ENCODE measurements around the gene TUBGCP3.
"Not testable (repeated sequence)": the region's sequence is repeated elsewhere in the genome, so short reads cannot be mapped to it uniquely, and the experiment has no call there.

TUBGCP3 gene

DNA sequence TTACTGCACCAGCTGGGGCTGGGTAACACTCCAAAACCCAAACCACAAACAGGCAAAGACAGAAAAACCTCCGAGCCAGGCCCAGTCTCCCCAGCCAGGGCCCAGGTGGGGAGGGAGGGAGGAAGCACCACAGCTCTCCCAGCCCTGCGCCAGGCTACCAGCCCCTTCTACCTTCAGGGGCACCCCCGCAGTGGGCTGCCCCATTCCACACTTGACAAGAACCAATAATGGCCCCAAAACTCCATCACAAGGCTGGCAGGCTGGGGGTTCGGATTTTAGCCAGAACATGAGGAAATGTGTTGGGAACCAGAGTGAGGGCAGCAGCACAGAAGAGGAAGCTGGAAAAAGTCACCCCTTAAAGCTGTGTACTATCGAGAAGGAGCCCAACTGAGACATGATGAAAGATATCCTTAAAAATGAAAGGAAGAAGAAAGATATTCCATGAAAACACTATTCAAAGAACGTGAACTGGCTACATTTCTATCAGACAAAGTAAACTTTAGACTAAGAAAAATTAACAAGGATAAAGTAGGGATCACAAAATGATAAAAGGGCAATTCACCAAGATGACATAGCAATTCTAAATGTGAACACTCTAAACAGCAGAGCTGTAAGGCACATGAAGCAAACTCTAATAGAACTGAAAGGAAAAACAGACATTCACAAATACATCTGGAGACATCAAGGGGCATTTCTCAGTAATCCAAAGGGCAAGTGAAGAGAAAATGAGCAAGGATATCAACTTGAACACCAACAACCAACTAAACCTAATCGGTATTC, 12.9 kb downstream of the TUBGCP3 start:
- no peak for DNase-seq

DNA sequence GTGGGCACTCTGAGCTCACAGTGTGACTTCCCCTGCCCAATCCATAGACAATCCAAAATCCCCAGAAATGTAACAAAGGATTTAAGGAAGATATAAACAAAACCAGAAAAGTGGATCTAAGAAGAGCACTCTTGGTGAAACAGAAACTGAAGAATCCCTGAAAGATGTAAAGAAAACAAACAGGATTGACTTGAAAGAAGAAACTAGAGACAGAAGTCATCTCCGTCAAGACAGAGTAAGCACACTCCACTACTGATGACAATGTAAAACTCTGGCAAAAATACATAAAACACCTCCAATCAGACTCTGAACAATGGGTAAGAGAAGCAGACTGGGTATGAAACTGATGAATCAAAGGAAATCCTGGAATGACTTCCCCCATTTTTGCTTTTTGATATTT, 13.5 kb downstream of the TUBGCP3 start:
- DNase-seq, result no peak

DNA sequence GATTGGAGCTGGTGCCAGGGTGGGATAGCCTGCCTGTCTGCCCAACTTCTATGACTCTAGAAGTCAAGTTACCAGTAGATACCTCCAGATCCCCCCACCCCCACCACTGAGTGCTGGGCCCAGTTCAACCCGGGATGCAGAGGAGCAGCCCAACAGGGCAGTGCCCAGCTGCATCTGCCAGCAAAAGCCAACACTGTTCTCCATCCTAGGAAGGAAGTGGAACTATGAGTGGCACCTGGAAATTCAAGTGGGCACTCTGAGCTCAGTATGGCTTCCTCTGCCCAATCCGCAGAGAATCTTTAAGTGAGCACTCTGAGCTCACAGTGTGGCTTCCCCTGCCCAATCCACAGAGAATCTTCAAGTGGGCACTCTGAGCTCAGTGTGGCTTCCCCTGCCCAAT, 14.2 kb downstream of the TUBGCP3 start:
- no peak for DNase-seq

DNA sequence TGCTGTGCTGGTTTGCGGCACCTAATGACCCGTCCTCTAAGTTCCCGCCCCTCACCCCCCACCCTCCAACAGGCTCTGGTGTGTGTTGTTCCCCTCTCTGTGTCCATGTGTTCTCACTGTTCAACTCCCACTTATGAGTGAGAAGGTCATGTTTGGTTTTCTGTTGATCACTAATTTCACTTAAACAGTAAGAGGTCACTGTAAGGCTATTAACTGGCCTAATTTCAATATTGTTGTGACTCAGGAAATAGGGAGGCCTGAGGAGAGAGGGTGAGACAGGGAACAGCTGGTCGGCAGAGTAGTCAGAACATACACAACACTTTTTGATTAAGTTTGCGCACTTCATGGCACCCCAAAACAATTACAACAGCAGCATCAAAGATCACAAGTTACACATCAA, 15.6 kb downstream of the TUBGCP3 start:
- no peak for DNase-seq

DNA sequence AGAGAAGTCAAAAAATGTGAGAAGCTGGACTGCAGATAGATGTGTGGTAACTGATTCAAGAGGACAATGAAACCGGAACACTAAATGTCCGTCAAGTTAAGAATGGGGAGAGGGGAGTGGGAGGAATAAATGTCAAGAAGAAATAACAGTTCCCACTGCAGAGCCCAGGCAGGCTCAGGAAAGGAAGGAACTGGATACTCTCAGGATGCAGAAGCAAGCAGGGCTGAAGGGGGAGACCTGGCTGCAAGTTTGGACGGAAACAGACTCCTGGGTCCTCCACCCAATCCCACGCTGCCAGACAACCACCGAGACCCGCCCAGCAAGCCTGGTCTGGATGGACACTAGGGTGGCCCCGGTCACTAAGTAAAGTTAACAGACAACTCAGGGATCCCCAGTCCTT, 18.1 kb downstream of the TUBGCP3 start:
- DNase-seq, result no peak

DNA sequence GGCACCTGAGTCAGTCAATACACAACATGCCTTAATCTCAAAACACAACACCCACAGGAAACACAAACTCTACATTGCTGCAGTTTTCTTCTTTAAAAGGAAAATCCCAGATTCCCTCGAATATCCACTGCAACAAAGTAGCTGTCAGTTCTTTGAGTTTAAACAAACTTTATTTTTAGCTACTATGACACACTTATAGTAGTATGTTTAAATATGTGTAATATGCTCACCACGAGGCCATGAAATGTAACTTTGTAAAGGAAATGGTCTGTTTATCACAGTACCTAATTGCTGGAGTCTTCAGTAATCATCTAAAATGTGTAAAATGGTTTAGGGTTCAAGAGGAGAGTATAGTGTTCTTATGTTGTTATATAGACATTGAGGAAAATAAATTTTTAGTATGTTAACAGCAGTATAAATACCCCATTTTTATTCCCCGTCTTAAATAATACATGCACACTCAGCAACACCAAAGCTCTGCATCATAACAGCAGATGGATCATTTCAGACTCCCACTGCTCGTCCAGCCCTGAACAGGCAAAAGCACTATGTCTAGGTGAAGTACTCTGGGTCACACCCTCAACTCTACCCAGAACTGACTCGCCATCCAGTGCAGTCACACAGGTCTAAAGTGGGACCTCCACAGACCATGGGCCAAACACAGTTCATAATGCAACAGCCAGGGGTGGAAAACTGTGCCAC, 20.6 kb downstream of the TUBGCP3 start:
- no peak for DNase-seq

DNA sequence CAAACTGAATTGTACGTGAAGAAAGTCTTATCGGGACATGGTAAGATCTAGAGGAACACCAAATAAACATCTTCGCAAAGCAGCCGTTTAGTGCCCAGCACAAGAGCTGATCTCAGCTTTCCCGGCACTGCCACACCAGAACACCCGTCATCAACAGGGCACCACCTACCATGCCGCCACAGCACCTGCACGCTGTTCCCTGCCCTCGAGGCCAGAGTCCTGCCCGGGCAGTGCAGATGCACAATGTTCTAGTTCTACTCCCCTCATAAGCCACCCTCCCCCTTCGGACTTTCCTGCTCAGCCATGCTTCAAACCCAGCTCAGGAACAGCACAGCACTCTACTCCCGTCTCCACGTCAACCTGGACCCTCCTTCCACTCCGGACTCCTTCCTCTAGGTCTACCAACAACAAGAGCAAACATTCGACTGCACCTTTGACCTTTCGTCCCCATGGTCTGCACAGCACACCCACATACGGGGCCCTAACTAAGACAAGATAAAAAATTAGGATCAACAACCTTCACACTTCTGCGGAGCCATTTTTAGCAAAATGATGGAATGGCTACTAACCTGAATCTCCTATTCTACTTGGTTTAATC, 25.1 kb downstream of the TUBGCP3 start:
- no peak for DNase-seq

DNA sequence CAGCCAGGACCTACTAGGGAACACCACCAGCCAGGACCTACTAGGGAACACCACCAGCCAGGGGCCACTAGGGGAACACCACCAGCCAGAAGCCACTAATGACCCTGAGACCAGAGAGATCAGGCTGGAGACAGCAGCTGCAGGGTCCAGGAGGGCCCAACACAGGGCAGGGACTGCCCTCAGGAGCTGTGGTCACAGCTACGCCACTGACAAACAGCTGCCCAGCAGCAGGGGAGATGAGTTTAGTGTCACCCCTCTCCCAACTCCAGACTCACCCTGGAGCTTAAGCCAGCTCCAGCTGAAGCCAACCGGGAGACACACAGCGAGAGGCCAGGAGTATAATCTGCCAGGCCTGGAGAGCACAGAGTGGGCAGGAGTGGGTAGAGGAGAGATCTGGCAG, 25.7 kb downstream of the TUBGCP3 start:
- DNase-seq, result no peak

DNA sequence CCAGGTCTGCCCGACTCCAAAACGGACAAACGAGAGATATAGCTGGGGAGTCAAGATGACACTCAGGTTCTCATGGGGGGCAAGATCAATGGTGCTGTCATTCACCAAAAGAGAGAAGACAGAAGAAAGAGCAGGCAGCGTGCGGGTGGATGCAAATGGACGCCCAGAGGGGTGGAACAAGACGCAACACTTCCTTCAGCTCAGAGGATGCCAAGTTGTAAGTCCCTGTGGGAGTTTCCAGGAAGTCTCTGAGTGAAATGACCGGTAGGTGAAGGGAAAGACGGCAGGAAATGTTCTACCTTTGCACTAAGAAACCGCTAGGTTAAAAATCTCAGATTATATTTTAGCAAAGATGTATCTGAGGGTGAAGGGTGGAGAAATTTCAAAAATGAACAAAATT, 26.5 kb downstream of the TUBGCP3 start:
- no peak for DNase-seq

DNA sequence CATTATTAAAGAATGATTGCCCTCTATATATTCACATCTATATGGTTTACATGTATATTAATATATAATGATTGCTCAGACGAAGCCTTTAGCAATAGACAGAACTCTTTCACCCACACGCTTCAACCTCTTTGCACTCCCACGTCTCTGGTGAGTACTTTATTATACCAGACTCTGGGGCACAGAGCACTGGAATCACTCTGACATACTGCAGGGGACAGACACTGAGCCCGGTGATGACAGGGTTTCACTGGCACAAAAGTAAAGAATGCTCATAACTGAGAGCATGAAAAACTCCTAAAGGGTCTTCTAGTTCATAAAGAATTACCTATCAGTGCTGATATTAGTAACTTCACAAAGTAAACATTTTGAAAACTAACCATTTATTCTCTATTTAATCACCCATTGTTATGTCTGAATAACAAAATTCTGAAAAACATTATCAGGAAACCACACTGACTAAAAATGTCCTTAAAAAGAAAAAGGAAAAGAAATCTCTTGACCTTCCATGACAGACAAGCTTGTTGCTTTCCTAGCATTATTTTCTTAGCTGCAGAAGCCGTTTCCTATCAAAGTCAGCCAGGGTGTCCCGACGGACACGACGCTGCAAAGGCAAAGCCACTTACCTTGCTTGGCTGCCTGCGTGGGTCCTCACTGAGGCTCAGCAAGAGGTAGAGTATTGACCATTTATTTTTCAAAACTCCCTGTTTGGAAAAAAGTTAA, 29.1 kb downstream of the TUBGCP3 start:
- no peak for DNase-seq

DNA sequence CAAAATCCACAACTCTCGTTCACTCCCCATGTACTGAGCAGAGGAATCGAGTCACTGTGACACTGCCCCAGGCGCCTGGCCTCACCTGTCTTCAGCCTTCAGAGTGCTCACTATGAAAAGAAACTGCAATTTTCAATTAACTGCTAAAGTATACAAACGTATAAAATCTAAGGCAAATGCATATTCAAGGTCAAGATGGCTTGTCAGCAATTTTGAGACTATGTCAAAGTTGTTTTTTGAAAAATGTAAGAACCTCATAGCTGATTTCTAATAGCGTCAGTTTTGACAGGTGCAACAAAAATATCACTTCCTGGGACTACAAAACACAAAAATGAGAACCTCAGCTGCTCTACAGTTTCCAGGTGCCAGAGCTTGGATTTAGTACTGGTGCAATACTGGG, 31.4 kb downstream of the TUBGCP3 start:
- DNase-seq, result no peak

DNA sequence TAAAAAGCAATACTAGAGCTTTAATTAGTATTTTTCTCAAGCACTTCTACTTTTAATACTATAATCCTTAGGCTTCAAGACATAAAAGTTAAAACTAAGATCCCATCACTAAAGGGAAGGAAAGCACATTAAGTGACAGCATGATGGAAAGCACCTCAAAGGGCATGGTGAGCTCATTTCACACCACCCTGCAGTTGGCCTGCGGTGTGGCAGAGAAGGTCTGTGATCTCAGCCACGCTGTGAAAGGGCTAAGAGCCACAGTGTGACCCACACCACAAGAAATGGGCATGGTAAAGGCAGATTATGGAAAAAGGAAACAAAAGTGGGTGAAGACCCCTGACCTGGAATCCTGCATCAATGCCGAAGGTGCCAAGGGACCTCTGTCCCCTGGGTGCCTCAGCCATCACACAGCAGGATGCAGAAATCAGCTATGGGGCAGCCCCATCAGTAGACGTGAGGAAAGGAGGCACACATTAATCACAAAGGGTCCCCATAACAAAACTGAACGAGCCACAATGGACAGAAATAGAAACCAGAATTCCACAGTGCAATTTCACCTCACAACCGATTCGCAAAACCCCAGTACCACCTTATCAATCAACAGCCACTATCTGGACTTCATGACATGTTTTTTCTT, 33.6 kb downstream of the TUBGCP3 start:
- no peak for DNase-seq

DNA sequence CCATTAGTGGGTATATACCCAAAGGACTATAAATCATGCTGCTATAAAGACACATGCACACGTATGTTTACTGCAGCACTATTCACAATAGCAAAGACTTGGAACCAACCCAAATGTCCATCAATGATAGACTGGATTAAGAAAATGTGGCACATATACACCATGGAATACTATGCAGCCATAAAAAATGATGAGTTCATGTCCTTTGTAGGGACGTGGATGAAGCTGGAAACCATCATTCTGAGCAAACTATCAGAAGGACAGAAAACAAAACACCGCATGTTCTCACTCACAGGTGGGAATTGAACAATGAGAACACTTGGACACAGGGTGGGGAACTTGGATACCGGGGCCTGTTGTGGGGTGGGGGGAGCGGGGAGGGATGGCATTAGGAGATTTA, 39.0 kb downstream of the TUBGCP3 start:
- DNase-seq, result not testable (repeated sequence)

DNA sequence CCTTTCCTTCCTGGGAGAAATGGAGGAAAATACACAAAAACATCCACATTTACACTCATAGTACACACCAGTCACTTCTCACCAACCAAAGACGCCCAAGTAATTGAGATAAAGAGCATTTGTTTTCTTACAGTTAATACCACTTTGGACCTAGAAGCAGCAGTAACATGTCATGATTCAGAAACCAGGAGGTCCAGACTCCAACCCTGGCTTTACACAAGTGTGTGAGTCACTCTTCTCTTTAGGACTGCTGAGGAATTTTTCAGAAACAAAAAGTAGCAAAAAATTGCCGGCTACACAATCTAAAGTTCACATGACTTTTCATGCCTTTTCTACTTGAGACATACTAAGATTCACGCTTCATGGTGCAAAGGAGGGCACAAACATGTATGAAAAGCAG, 42.1 kb downstream of the TUBGCP3 start:
- DNase-seq, result no peak

DNA sequence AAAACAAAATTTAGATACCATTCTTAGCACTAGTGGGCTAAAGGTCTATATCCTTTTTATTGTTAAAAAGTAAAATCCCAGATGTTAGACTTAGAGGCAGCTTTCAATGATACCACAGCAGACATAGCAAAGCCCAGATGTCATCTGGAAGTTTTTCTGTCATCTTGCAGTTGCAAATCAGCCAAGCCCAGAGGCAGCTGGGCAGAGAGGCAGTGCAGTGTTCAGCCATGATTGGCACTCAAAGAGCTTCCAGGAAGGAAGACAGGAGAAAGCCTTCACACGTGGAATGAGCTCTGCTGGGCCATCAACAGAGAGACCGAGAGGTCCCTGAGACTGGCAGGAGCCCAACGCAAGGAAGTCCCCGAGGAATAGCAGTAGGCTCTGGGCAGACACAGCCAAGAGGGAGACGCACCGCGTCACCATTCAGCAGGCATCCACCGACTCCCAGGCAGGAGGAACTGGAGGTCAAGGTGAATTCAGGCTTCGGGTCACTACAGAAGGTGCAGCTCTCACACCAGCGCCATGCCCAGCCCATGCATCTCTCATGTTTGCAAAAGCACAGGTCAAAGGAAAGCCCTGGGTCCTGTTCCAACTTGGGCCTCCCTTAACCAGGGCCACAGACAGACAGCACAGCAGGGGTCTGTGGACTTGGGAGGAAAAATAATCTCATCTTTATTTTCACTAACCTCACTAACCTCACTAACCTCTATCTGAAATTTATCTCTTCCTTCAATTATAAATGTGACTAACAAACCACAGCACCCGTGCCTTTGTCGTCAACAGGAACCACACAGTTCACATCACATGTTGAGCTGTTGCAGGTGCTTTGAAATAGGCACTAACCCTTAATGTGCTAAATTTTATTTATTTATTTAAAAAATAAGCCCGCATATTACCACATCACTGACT, 54.9 kb downstream of the TUBGCP3 start:
- DNase-seq, result no peak

DNA sequence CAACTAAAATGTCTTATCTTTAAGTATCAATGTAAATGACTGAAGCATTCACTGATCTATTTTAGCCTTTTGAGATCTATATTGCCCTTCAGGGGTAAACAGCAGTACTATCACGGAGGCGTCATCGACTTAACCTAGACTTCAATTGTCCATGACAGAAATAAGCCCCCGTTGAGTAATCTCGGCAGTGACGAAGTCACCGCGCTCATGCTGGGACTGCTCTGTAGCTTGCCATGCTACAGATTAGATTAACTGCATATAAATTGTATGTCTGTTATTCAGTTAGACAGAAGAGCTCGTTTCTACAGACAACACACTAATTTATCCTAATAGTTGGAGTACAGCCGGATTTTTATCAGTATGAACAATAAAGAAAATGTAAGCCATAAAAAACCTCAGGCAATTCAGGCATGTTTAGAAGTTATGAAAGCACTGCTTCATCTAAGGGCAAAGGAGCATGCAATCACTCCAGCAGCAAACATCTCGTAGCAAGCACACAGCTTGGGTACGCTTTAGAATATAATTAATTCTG, 56.6 kb downstream of the TUBGCP3 start:
- no peak for DNase-seq

DNA sequence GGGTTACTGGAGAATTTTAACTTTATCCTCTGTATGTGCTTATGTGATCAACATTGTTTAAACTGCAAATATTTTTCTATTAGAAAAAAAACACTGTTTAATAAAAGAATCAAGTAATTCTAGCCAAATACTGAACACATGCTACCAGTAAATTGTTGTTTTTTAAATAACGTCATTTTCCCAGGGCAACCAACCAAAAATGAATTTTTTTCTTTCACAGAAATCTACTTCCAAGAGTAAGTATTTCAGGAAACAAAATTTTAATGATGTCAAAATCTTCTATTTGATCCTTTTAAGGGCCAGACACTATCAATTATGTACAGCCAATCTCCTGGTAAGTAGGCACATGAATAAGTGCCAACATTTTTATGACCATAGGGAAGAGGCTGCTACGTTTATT, 57.1 kb downstream of the TUBGCP3 start:
- DNase-seq, result no peak

DNA sequence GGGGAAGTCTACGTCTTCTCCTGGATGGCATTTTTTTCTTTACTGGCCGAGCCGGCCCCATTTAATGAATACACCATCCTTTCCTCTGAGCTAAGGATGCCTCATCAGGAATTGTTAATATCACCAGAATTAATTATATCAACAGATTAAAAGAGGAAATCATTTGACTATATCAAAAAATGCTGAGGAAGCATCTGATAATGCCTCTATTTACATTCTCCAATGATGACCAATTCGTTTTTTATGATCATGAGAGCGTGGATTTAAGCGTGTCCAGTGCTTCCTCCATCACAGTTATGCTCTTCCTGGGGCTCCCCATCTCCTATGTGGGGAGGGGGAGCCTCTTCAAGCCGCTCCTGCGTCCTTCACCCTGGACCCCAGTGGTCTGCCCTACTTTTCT, 58.7 kb downstream of the TUBGCP3 start:
- DNase-seq, result no peak

DNA sequence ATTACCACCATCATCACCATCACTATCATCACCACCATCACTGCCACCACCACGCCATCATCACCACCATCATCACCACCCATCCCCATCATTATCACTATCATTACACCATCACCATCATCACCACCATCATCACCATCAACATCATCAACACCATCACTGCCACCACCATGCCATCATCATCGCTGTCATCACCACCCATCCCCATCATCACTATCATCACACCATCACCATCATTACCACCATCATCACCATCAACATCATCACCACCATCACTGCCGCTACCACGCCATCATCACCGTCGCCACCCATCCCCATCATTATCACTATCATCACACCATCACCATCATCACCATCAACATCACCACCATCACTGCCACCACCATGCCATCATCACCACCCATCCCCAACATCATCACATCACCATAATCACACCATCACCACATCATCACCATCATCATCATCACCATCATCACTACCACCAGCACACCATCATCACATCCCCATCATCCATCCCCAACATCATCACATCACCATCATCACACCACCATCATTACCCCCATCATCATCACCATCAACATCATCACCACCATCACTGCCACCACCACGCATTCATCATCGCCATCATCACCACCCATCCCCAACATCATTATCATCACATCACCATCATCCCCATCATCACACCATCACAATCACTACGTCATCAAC, 61.7 kb downstream of the TUBGCP3 start:
- no peak for DNase-seq

DNA sequence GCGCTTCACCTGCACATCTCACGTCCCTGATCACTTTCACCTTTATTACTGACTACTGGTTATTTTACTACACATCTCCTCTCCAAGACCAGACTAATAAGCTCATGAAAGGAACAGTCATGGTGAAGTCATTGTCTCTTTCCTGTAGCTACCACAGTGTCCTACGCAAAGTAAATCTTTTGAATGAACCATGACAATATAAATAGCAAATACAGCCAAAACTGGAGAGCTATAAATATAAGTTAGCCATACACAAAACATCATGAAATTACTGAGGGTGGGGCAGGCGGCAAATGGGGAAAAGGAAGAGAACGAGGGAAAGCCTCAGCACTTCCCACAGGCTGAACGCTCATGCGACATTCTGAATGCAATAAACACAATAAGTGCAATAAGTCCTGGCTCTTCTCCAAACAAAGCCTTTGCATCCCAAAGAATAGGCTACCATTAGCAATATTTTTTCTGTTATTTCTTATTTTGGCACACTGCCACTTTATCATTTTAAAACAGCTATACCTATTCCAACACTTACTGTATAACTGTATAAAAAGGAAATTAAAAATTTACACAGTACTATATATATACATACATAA, 62.5 kb downstream of the TUBGCP3 start:
- no peak for DNase-seq

DNA sequence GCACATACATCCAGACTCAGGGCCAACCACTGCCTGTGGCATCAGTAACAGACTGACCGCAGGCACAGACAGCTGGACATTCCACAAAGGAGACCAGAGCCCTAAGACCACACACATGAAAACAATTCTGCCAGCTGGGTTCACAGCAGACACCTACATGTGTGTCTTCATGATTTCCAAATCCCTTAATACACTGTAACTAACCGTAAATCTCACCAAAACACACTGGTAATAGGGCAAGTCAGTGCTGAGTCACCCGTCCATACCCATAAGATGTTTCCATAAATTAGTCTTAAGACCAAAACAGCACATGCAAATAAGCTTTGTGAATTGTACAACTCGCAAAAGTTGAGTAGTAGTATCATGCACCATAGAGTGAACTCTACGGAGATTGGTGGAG, 65.4 kb downstream of the TUBGCP3 start:
- no peak for DNase-seq
